ENCODE results near the gene EIF2S3. TPM values are rescaled to one million over a fixed set of nuclear protein-coding genes. Genes with fewer than 3 reads are reported as not detected.

Gene EIF2S3
- total and polyA plus RNA-seq, 9 donors, result 121 to 384 (median 256) TPM

- no peak overlapping the region for H3K4me3 ChIP-seq
- H3K36me3 ChIP-seq, result no peaks in the 10 kb centered on the region
- no peaks in the 10 kb centered on the region for H3K9me3 ChIP-seq
- no peaks in the 10 kb centered on the region for H3K27me3 ChIP-seq
- intact Hi-C loops (cut with DNase I), result no loop called here
- H3K27ac ChIP-seq, result no peak overlapping the region
- no peak for TF ChIP-seq CTCF (IDR thresholded peaks at IDR 0.05)
- no peak for TF ChIP-seq POLR2A (IDR thresholded peaks at IDR 0.05)
- TF ChIP-seq EP300 (IDR thresholded peaks at IDR 0.05), result no peak
- DNase-seq, result no peak
- H3K4me1 ChIP-seq (ENCODE audit: insufficient read depth), result no peaks in the 10 kb centered on the region
- WGBS, 3 donors, result 64 to 75% (median 69%) methylated on average over 4 of the region's 4 CpGs
These were observed 35.8 kb downstream of the EIF2S3 start for GRCh38 chrX:24090300-24091200.

- Histone ChIP-seq H3K4me1 (ENCODE audit: insufficient read depth) (no peaks in the 10 kb centered on the region), H3K27ac (no peak overlapping the region), H3K36me3 (no peaks in the 10 kb centered on the region), H3K4me3 (no peak overlapping the region), H3K27me3 (no peaks in the 10 kb centered on the region), H3K9me3 (no peaks in the 10 kb centered on the region)
- no peak for DNase-seq
- 88 to 93% (median 92%) methylated on average over 12 of the region's 12 CpGs for WGBS, 3 donors
- intact Hi-C loops (cut with DNase I), result no loop called here
- TF ChIP-seq EP300 (IDR thresholded peaks at IDR 0.05), result no peak
- no peak for TF ChIP-seq CTCF (IDR thresholded peaks at IDR 0.05)
- no peak for TF ChIP-seq POLR2A (IDR thresholded peaks at IDR 0.05)
These were observed 39.0 kb downstream of the EIF2S3 start for GRCh38 chrX:24093746-24094145.

GRCh38 chrX:24097741-24098260 lies 43.0 kb downstream of the EIF2S3 start:
- no peaks in the 10 kb centered on the region for H3K4me1 ChIP-seq (ENCODE audit: insufficient read depth)
- WGBS, 3 donors, result 11 to 37% (median 13%) methylated on average over 1 of the region's 1 CpG
- no peak overlapping the region for H3K27ac ChIP-seq
- DNase-seq, result no peak
- intact Hi-C loops (cut with DNase I), result no loop called here
- no peak for TF ChIP-seq POLR2A (IDR thresholded peaks at IDR 0.05)
- TF ChIP-seq CTCF (IDR thresholded peaks at IDR 0.05), result no peak
- TF ChIP-seq EP300 (IDR thresholded peaks at IDR 0.05), result no peak
- H3K36me3 ChIP-seq, result no peaks in the 10 kb centered on the region
- no peaks in the 10 kb centered on the region for H3K27me3 ChIP-seq
- H3K4me3 ChIP-seq, result no peak overlapping the region
- H3K9me3 ChIP-seq, result no peaks in the 10 kb centered on the region

- 86 to 93% (median 88%) methylated on average over 1 of the region's 1 CpG for WGBS, 3 donors
- intact Hi-C loops (cut with DNase I), result no loop called here
- TF ChIP-seq POLR2A (IDR thresholded peaks at IDR 0.05) (no peak), EP300 (IDR thresholded peaks at IDR 0.05) (no peak), CTCF (IDR thresholded peaks at IDR 0.05) (no peak)
- Histone ChIP-seq H3K27me3 (no peaks in the 10 kb centered on the region), H3K9me3 (no peaks in the 10 kb centered on the region), H3K4me3 (no peak overlapping the region), H3K4me1 (ENCODE audit: insufficient read depth) (no peaks in the 10 kb centered on the region), H3K36me3 (no peaks in the 10 kb centered on the region), H3K27ac (no peak overlapping the region)
- no peak for DNase-seq
These were observed 44.2 kb downstream of the EIF2S3 start for GRCh38 chrX:24098932-24099331.

All from ovary (tissue), 9 donors.